Brain microvascular endothelial cell (primary cell): ENCODE data around the gene FECH.
"Not testable (repeated sequence)": the region's sequence is repeated elsewhere in the genome, so short reads cannot be mapped to it uniquely, and the experiment has no call there.

Experiments
- DNase-seq: peaks from one replicate; pipeline ENCODE4 v3.0.0-alpha.2; 2020
- H3K27ac ChIP-seq: fragments of 250-450 bp; sonication (Bioruptor Pico); 2 replicates; pipeline ENCODE4 v1.5.1; 2020; ENCODE audit warnings: mild to moderate bottlenecking, moderate library complexity
- H3K27me3 ChIP-seq: fragments of 250-450 bp; sonication (Bioruptor Pico); replicated peaks from 2 replicates; pipeline ENCODE4 v1.5.1; 2020; ENCODE audit warnings: mild to moderate bottlenecking
- H3K36me3 ChIP-seq: fragments of 250-450 bp; sonication (Bioruptor Pico); replicated peaks from 2 replicates; pipeline ENCODE4 v1.5.1; 2020; ENCODE audit warnings: mild to moderate bottlenecking
- H3K4me3 ChIP-seq: 2 replicates; pipeline ENCODE4 v1.5.1; 2011; ENCODE audit warnings: low read depth, mild to moderate bottlenecking, control low read depth, low read length, moderate library complexity
- CTCF ChIP-seq: IDR thresholded peaks from 2 replicates; pipeline ENCODE4 v1.5.1; 2011; ENCODE audit warnings: low read depth, mild to moderate bottlenecking, moderate library complexity, low read length, control low read depth, inconsistent platforms; ENCODE audit errors: missing control alignments
- in situ Hi-C: cut with HindIII; loops from 2 replicates; pipeline ENCODE4 v1.10.0; 2017; ENCODE audit warnings: low sequenced_read_pairs, low pct_ligation_motif_present

FECH gene

GRCh38 chr18:57533006-57533867 lies 53.3 kb downstream of the FECH start:
- Histone ChIP-seq H3K4me3 (no peak overlapping the region), H3K27ac (no peak overlapping the region), H3K27me3 (no peaks in the 10 kb centered on the region), H3K36me3 (no peaks in the 10 kb centered on the region)
- no peak for TF ChIP-seq CTCF
- in situ Hi-C loops = no loop called here
- peak; percentile 12 for DNase-seq

GRCh38 chr18:57529151-57529550 lies 57.4 kb downstream of the FECH start:
- in situ Hi-C loops = no loop called here
- no peaks in the 10 kb centered on the region for H3K27me3 ChIP-seq
- no peak overlapping the region for H3K4me3 ChIP-seq
- no peak overlapping the region for H3K27ac ChIP-seq
- DNase-seq = no peak
- no peak for TF ChIP-seq CTCF
- H3K36me3 ChIP-seq = no peaks in the 10 kb centered on the region

GRCh38 chr18:57527556-57528229 lies 58.8 kb downstream of the FECH start:
- Histone ChIP-seq H3K27ac (no peak overlapping the region), H3K4me3 (no peak overlapping the region), H3K27me3 (no peaks in the 10 kb centered on the region), H3K36me3 (no peaks in the 10 kb centered on the region)
- no peak for TF ChIP-seq CTCF
- no peak for DNase-seq
- in situ Hi-C loops = no loop called here

- no peak for DNase-seq
- H3K27ac ChIP-seq = no peak overlapping the region
- no peak for TF ChIP-seq CTCF
- no peaks in the 10 kb centered on the region for H3K27me3 ChIP-seq
- H3K4me3 ChIP-seq = no peak overlapping the region
- in situ Hi-C loops = no loop called here
- no peaks in the 10 kb centered on the region for H3K36me3 ChIP-seq
Measured at GRCh38 chr18:57523171-57523956, 63.1 kb downstream of the FECH start.

- H3K4me3 ChIP-seq, H3K36me3 ChIP-seq, DNase-seq, in situ Hi-C loops, H3K27me3 ChIP-seq, H3K27ac ChIP-seq: not testable (repeated sequence)
Measured at GRCh38 chr18:57522348-57522747, 64.2 kb downstream of the FECH start.
